ENCODE data around the gene QRFP.

QRFP gene

GRCh38 chr9:130933114-130934046 lies 36.8 kb upstream of the QRFP start:
- no peak for DNase-seq

DNA sequence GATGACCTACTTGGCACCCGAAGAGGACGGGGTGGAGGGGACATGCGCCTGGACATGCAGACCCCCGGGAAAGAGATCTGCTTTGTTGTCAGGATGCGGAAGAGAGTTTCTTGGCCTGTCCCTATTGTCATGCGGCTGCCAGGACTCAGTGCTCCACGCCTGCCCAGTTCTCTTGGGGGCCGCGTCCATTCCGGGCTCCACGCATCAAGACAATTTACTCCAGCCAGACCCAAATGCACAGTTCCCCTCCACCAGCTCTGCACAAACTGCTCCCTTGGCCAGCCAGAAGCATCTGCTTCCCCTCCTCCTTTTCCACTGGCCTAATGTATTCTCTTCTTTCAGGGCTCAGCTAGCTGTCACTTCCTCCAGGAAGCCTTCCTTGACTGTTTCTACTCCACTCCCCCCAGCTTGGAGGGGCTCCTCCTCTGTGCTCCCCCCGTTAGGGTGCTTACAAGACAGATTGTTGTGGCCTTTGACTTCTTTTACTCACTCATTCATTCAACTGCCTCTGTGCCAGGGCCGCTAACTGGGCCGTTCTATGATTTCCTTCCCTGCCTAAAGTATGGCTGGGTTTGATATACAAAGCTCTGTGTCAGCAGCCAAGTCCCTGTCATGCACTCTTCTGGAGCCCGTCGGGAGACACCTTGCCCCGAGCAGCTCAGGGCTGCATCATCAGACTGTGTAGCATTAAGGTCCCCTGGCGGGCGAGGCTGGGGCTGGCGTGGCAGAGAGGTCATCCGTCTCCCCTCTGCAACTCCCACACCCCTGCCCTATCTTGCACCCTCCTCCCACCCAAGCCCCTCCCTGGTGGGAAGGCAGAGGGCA lies 35.9 kb upstream of the QRFP start:
- no peak for DNase-seq

DNA sequence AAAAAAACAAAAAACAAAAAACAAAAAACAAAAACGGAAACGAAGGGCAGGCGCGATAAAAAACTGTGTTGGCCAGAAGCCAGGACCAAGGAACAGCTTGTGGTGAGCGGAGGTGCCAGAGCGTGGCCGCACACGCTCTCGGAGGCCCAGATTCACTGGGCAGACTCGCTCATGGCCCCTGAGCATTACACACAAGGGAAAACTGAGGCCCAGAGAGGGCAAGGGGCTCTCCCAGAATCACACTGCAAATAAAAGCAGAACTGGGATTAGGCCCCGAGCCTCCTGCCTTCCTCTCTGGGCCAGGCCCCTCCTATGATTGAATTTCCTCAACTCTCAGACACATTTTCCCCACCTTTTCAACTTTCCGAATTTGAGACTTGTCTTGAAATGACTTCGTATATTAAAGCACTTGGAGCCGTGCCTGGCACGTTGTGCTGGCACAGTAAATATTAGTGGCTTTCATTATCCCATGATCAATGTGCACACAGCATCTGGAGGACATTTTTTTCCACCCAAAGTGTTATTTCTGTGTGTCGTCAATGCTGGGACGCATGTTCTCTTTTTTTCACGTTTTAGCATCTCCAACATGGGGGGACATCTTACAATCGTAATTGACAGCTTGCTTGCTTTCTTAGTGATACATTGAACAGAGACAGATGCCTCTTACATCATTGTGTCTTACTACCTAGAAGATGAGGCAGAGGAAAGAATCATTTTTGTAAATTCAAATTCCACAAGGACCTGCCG lies 35.1 kb upstream of the QRFP start:
- no peak for DNase-seq

DNA sequence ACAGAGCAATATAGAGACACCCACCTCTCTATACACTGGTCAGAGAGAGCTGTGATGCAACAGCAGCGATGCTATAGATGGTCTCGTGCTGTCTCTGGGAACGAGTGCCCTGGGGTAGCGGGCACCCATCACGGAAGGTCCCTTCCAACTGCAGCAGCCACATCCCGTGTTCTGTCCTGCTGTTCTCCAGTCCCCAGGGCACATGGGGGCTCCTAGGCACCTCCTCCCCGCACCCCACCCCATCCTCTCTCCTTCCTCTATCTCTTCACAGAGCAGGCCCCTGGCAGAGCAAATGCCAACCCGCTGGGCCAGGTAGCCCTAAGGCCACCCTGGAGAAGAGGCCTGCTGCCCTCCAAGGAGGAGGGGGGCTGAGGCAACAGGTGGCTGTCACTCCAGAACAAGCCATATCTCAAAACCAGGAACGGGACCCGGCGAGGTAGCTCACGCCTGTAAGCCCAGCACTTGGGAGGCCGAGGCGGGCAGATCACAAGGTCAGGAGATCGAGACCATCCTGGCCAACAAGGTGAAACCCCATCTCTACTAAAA lies 34.3 kb upstream of the QRFP start:
- no peak for DNase-seq

- DNase-seq: no peak
These were observed 33.7 kb upstream of the QRFP start for GRCh38 chr9:130930132-130930803.

- no peak for DNase-seq
These were observed 33.0 kb upstream of the QRFP start for GRCh38 chr9:130929571-130930038.

DNA sequence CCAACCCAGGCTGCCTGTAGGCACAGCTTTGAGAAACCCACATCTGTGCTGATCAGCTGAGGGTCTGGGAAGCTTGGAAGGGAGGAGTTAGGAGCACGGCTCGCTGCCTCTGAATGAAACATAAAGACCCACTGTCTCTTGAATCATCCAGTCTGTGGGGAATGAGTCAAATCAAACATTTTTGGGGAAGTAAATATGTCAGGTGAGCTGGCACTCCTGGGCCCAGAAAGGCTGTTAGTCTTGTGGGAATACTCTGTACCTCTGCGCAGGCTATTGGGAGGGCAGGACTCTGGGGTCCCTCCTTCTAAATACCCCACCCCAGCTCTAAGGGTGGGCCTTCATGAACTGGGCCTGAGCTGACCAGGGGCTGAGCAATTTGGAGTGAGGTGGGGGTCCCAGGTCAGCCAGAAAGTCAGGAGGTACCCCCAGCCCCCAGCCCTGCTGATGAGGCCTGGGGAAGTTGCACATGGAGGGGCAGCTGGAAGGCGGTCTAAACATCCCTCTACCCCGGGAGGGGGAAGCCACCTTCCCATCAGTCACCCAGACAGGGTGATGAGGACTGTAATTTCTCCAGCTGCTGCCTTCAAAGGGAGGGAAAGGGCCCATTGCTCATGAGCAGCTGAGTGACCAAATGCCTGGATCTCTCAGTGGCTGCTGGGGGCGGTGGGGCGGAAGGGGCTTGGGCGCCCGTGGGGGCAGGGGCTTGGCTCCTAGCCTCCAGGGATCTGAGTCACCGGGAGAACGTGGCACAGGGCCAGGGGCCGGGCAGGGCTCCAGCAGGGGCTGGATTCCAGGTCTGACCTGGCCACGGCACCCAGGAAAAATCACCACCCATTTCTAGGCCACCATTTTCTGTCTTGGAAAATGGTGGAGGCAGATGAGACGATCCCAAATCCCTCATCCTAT lies 31.6 kb upstream of the QRFP start:
- DNase-seq: no peak

- no peak for DNase-seq
These were observed 30.7 kb upstream of the QRFP start for GRCh38 chr9:130927338-130927737.

GRCh38 chr9:130925050-130925678 lies 28.6 kb upstream of the QRFP start:
- no peak for DNase-seq

GRCh38 chr9:130924448-130924788 lies 27.8 kb upstream of the QRFP start:
- no peak for DNase-seq

GRCh38 chr9:130923611-130924447 lies 27.2 kb upstream of the QRFP start:
- no peak for DNase-seq

GRCh38 chr9:130922893-130923610 lies 26.4 kb upstream of the QRFP start:
- no peak for DNase-seq

DNA sequence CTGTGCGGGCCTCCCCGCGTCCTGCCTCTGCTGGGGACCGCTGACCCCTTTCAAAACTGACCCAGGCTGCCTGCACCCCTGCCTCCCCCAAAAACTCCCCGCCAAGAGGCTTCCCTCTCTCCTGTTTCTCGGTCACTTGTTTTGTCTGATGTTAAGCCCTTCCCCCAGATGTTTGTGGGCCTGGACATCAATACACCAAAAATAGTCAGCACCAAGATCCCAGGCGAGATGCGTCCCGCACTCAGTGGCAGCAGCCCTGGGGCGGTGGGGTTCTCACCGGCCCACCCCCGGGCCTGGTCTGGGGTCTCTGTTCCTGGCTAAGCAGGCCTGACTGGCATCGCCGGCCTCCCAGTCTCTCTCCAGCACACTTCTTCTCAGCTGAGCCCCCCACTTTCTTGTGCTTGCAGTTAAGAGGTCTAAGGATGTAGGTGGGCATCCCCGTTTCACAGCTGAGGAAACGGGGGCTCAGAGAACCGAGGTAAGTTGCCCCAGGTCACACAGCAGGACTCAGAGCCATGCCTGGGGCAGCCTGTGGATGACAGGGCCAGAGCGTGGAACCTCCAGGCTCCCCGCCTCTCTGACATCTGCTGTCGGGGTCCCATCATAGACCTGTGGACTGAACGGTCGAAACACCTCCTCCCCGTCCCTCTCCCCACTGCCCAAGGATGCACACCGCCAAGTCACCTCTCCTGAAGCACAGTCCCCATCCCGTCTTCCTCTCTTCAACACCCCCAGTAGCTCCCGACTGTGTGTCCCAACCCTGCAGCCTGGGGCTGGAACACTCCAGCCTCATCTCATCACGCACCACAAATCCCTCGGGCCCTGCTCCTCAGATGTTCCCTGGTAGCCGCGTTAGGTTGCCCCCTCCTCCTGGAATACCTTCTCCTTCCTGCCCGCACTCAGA lies 25.6 kb upstream of the QRFP start:
- DNase-seq: no peak

DNA sequence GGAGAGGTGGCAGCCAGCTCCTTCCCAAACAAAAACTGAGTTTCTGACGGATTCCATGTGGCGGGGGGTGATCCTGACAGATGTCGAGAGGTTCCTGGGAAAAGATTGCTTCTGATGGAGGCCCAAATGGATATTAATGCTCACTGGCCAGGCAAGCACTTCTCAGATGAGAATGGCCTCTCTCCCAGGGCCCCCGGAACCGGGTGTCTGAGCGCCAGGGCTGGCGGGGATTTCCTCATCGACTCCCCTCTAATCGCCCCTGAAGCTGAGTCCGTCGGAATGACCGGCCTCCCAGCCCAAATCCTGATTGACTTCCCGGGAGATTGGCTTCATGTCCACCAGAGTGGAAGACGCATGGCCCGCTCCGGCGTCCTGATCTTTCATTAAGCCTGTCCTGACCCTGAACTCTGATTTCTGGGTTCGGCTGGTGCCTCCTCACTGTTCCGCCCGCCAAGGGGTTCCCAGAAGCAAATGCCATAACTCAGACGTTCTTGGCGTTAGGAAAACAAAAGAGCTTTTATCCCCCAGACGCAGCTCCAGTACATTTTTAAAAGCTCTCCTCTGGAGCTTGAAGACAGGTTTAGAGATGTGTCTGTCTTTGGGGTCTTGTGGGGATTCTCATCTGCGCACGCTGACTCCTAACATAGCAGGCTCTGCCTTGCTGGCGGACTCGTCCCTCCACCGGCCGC lies 24.8 kb upstream of the QRFP start:
- DNase-seq: no peak

- DNase-seq: no peak
These were observed 24.2 kb upstream of the QRFP start for GRCh38 chr9:130920762-130921299.

DNA sequence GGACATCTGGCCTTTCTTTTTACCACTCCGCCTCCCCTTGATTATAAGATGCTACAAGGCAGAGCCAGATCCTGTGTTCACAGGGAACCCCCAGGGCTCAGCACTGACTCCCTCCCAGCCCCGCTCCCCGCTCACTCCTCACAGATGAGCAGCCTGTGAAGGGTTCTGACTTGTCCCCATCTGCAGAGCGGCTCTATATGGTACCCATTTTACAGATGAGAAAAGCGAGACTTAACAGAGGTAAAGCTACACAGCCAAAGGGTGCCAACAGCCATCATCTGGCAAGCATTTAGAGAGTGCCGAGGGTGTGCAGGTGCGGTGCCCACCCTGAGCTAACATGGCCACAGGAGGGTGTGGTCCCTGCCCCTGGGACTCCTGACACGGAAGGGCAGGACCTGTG lies 23.6 kb upstream of the QRFP start:
- no peak for DNase-seq

- DNase-seq: no peak
These were observed 23.0 kb upstream of the QRFP start for GRCh38 chr9:130919559-130920145.

Data from NCI-H1048 (cell line).